ENCODE data around the gene ACOD1. TPM values are rescaled to one million over a fixed set of nuclear protein-coding genes. Genes with fewer than 3 reads are reported as not detected.

Gene ACOD1
- total and polyA plus RNA-seq, 8 donors: 1.6 TPM; not detected in 7

- H3K4me3 ChIP-seq: no peak overlapping the region
- H3K27me3 ChIP-seq: no peaks in the 10 kb centered on the region
- no peak overlapping the region for H3K27ac ChIP-seq
- no peak for TF ChIP-seq CTCF (IDR thresholded peaks at IDR 0.05)
- DNase-seq (no peak), ATAC-seq (no peak)
- H3K9me3 ChIP-seq: no peaks in the 10 kb centered on the region
- no peaks in the 10 kb centered on the region for H3K4me1 ChIP-seq
- no peaks in the 10 kb centered on the region for H3K36me3 ChIP-seq
- intact Hi-C loops (cut with DNase I): no loop called here
Measured at GRCh38 chr13:76967031-76967430, 18.7 kb downstream of the ACOD1 start.

- H3K9me3 ChIP-seq: no peaks in the 10 kb centered on the region
- DNase-seq (no peak), ATAC-seq (no peak)
- no peaks in the 10 kb centered on the region for H3K27me3 ChIP-seq
- no peak overlapping the region for H3K4me3 ChIP-seq
- no peaks in the 10 kb centered on the region for H3K36me3 ChIP-seq
- no peak for TF ChIP-seq CTCF (IDR thresholded peaks at IDR 0.05)
- no peak overlapping the region for H3K27ac ChIP-seq
- intact Hi-C loops (cut with DNase I): no loop called here
- H3K4me1 ChIP-seq: no peaks in the 10 kb centered on the region
Measured at GRCh38 chr13:76968041-76968440, 19.7 kb downstream of the ACOD1 start.

GRCh38 chr13:76969488-76970365 is 21.4 kb downstream of the ACOD1 start:
- ATAC-seq (peak; percentile 25), DNase-seq (no peak)
- intact Hi-C loops (cut with DNase I): no loop called here

GRCh38 chr13:76971215-76971614 is 22.9 kb downstream of the ACOD1 start:
- no peak for TF ChIP-seq CTCF (IDR thresholded peaks at IDR 0.05)
- DNase-seq (no peak), ATAC-seq (no peak)
- Histone ChIP-seq H3K27me3 (peaks cover 0 to 5% of the 10 kb centered on the region in 2 donors), H3K4me1 (no peaks in the 10 kb centered on the region), H3K4me3 (no peak overlapping the region), H3K27ac (no peak overlapping the region), H3K9me3 (no peaks in the 10 kb centered on the region), H3K36me3 (no peaks in the 10 kb centered on the region)
- intact Hi-C loops (cut with DNase I): no loop called here

More at GRCh38 chr13:76969488-76970365, 21.4 kb downstream of the ACOD1 start:
- Histone ChIP-seq H3K4me1 (no peaks in the 10 kb centered on the region), H3K27ac (no peak overlapping the region), H3K9me3 (no peaks in the 10 kb centered on the region), H3K36me3 (no peaks in the 10 kb centered on the region), H3K27me3 (no peaks in the 10 kb centered on the region), H3K4me3 (no peak overlapping the region)
- TF ChIP-seq CTCF (IDR thresholded peaks at IDR 0.05): no peak

- no peak for DNase-seq
- Histone ChIP-seq H3K9me3 (no peaks in the 10 kb centered on the region), H3K27ac (no peak overlapping the region), H3K4me1 (no peaks in the 10 kb centered on the region), H3K4me3 (no peak overlapping the region), H3K27me3 (peaks cover 0 to 11% of the 10 kb centered on the region in 2 donors), H3K36me3 (no peaks in the 10 kb centered on the region)
- no peak for TF ChIP-seq CTCF (IDR thresholded peaks at IDR 0.05)
- intact Hi-C loops (cut with DNase I): no loop called here
- peak; percentile 44 for ATAC-seq
Measured at GRCh38 chr13:76971851-76972829, 23.8 kb downstream of the ACOD1 start.
